ENCODE measurements around the gene HK1.

HK1 gene

GRCh38 chr10:69425041-69425440 lies 146.7 kb downstream of the HK1 start:
- ATAC-seq = no peak
- TF ChIP-seq RARB (CRISPR knock-in tag; IDR thresholded peaks at IDR 0.05) (no peak), BACH2 (CRISPR knock-in tag; IDR thresholded peaks at IDR 0.05; ENCODE audit: borderline replicate concordance) (no peak), ESRRG (CRISPR knock-in tag; IDR thresholded peaks at IDR 0.05) (no peak), ISL1 (CRISPR knock-in tag; IDR thresholded peaks at IDR 0.05) (no peak), ZNF70 (CRISPR knock-in tag; IDR thresholded peaks at IDR 0.05) (no peak), SNAI2 (CRISPR knock-in tag; IDR thresholded peaks at IDR 0.05) (no peak), GLIS3 (CRISPR knock-in tag; IDR thresholded peaks at IDR 0.05) (no peak), PPARA (CRISPR knock-in tag; IDR thresholded peaks at IDR 0.05; ENCODE audit: borderline replicate concordance) (no peak), ZFP30 (CRISPR knock-in tag; IDR thresholded peaks at IDR 0.05) (no peak)

GRCh38 chr10:69425511-69426298 lies 147.4 kb downstream of the HK1 start:
- TF ChIP-seq ESRRG (CRISPR knock-in tag; IDR thresholded peaks at IDR 0.05) (no peak), TOX (CRISPR knock-in tag; IDR thresholded peaks at IDR 0.05; ENCODE audit: borderline replicate concordance) (no peak), SNAI2 (CRISPR knock-in tag; IDR thresholded peaks at IDR 0.05) (no peak), ZNF70 (CRISPR knock-in tag; IDR thresholded peaks at IDR 0.05) (no peak), ZFP30 (CRISPR knock-in tag; IDR thresholded peaks at IDR 0.05) (no peak), ZNF565 (CRISPR knock-in tag; conservative IDR thresholded peaks at IDR 0.05; ENCODE audit: low read depth) (no peak), ZC3H10 (CRISPR knock-in tag; IDR thresholded peaks at IDR 0.05) (no peak), TSHZ2 (CRISPR knock-in tag; IDR thresholded peaks at IDR 0.05) (no peak), GLIS3 (CRISPR knock-in tag; IDR thresholded peaks at IDR 0.05) (no peak), CSDC2 (CRISPR knock-in tag; IDR thresholded peaks at IDR 0.05) (no peak)
- ATAC-seq = no peak

GRCh38 chr10:69426376-69426727 lies 148.1 kb downstream of the HK1 start:
- no peak for ATAC-seq
- TF ChIP-seq POU6F1 (CRISPR knock-in tag; IDR thresholded peaks at IDR 0.05; ENCODE audit: borderline replicate concordance, low read depth) = no peak
- no peak for TF ChIP-seq CSDC2 (CRISPR knock-in tag; IDR thresholded peaks at IDR 0.05)
- no peak for TF ChIP-seq BACH2 (CRISPR knock-in tag; IDR thresholded peaks at IDR 0.05; ENCODE audit: borderline replicate concordance)
- no peak for TF ChIP-seq PATZ1 (CRISPR knock-in tag; IDR thresholded peaks at IDR 0.05; ENCODE audit: borderline replicate concordance)
- no peak for TF ChIP-seq CREB5 (CRISPR knock-in tag; IDR thresholded peaks at IDR 0.05; ENCODE audit: low read depth)
- TF ChIP-seq ZNF70 (CRISPR knock-in tag; IDR thresholded peaks at IDR 0.05) = no peak
- TF ChIP-seq GLIS3 (CRISPR knock-in tag; IDR thresholded peaks at IDR 0.05) = no peak
- no peak for TF ChIP-seq ZNF8 (CRISPR knock-in tag; IDR thresholded peaks at IDR 0.05)
- no peak for TF ChIP-seq TSHZ2 (CRISPR knock-in tag; IDR thresholded peaks at IDR 0.05)
- no peak for TF ChIP-seq RARB (CRISPR knock-in tag; IDR thresholded peaks at IDR 0.05)
- TF ChIP-seq ESRRG (CRISPR knock-in tag; IDR thresholded peaks at IDR 0.05) = no peak
- TF ChIP-seq ARNTL (CRISPR knock-in tag; IDR thresholded peaks at IDR 0.05; ENCODE audit: borderline replicate concordance, low read depth) = no peak
- no peak for TF ChIP-seq OSR1 (CRISPR knock-in tag; IDR thresholded peaks at IDR 0.05)
- no peak for TF ChIP-seq ZC3H10 (CRISPR knock-in tag; IDR thresholded peaks at IDR 0.05)
- TF ChIP-seq ZFP30 (CRISPR knock-in tag; IDR thresholded peaks at IDR 0.05) = no peak
- no peak for TF ChIP-seq SNAI2 (CRISPR knock-in tag; IDR thresholded peaks at IDR 0.05)
- no peak for TF ChIP-seq ZFP3 (CRISPR knock-in tag; IDR thresholded peaks at IDR 0.05)
- no peak for TF ChIP-seq TCF4 (CRISPR knock-in tag; IDR thresholded peaks at IDR 0.05; ENCODE audit: borderline replicate concordance)
